ENCODE measurements around the gene PAPPA2. TPM values are rescaled to one million over a fixed set of nuclear protein-coding genes. Genes with fewer than 3 reads are reported as not detected.

Gene PAPPA2
- total and polyA plus RNA-seq, 2 of the 4 experiments (the other 2 are of a cell fraction), result 0.10 to 0.18 TPM

DNA sequence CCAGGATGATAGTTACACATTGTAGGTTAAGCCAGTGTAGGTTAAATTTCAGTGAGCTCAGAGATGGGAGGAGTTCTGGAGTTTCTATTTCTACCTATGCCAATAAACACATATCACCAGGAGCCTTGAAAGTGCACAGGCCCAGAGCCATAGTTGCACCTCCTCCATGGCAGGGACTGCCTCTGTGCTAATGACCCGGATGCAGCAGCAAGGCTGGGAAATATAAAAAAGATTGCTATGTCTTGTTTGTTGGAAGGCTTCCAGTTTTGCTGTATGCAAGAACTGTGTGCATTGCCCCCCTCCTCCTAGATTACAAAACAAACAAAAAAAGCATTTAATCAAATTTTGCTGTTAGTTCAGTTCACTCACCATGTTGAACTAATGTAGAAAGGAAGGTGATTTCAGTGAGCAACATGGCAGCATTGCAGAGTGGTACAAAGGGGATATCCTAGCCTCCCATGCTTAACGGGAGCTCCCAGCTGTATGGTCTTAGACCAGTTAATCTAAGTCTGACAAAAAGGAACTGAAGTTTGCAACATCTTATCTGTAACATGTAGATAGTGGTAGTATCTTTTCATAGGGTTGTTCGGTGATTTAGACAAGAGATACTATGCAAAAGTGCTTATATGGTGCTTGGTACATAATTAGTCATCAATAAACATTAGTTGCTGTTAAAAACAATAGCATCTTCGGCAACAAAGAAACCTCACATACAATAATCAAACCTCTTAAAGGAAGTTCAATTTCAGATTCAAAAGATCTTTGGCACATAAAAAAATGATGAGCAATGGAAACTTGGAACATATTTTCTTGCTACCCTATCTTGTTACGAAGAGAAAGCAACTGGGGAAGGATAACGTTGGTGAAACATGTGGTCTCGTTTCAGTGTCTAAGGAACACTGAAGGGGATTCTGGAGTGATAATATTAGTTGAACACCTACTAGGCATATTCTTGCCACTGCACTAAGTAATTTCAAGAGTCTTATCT, 392.1 kb downstream of the PAPPA2 start:
- Histone ChIP-seq H3K9me3 (ENCODE audit: control insufficient read depth, insufficient read depth, low read length) (no peaks in the 10 kb centered on the region), H3K9ac (ENCODE audit: low read depth, low read length) (no peak overlapping the region), H3K79me1 (ENCODE audit: low read depth in 1 of 2, low read length in 2 of 2) (no peaks in the 10 kb centered on the region), H3K27ac (ENCODE audit: insufficient read depth, low read length) (no peak overlapping the region), H3K4me2 (ENCODE audit: low read depth, low read length) (no peak overlapping the region), H4K5ac (ENCODE audit: low read depth, low read length) (no peak overlapping the region), H2AFZ (replicated peaks; ENCODE audit: low read length, poor library complexity) (no peak overlapping the region), H3K56ac (ENCODE audit: extremely low read depth, insufficient read depth, low read length) (no peak overlapping the region), H2BK15ac (ENCODE audit: low read depth, low read length) (no peak overlapping the region), H3K4ac (ENCODE audit: low read depth, low read length) (no peak overlapping the region), H3K4me1 (ENCODE audit: control insufficient read depth, insufficient read depth, low read length) (no peaks in the 10 kb centered on the region), H3K18ac (ENCODE audit: low read depth, low read length) (no peak overlapping the region), H4K8ac (ENCODE audit: low read depth in 2 of 2, low read length in 2 of 2) (no peak overlapping the region), H3K9me1 (ENCODE audit: insufficient read depth, low read length) (no peaks in the 10 kb centered on the region), H3K27me3 (ENCODE audit: control insufficient read depth, insufficient read depth, low read length) (no peaks in the 10 kb centered on the region), H2BK5ac (ENCODE audit: low read depth, low read length, poor library complexity, severe bottlenecking) (no peak overlapping the region), H3K14ac (replicated peaks; ENCODE audit: low read depth, low read length) (no peak overlapping the region), H4K20me1 (ENCODE audit: insufficient read depth, low read length) (no peaks in the 10 kb centered on the region), H2BK20ac (ENCODE audit: low read depth, low read length) (no peak overlapping the region), H3K23ac (ENCODE audit: low read depth, low read length) (no peak overlapping the region), H2BK120ac (ENCODE audit: low read depth, low read length) (no peak overlapping the region), H4K91ac (ENCODE audit: insufficient read depth, low read depth, low read length) (no peak overlapping the region), H2AK5ac (ENCODE audit: low read depth, low read length) (no peak overlapping the region), H3K4me3 (ENCODE audit: insufficient read depth, low read depth, low read length) (no peak overlapping the region), H3K36me3 (ENCODE audit: control insufficient read depth, insufficient read depth, low read length) (no peaks in the 10 kb centered on the region), H2AK9ac (replicated peaks; ENCODE audit: low read depth, low read length, poor library complexity) (no peak overlapping the region)
- WGBS, 2 experiments (ENCODE audit: extremely low coverage in 2 of 2, insufficient read length in 1 of 2), result 0% methylated on average over 1 of the region's 7 CpGs; no CpG with 5 or more reads in 1 of the 2 experiments
- ChIA-PET CTCF (no interaction called here), POLR2A (ENCODE audit: unreplicated experiment) (no interaction called here)
- dilution Hi-C loops (cut with HindIII; ENCODE audit: low sequenced_read_pairs, unreplicated experiment), result no loop called here
- no TSS peak for BruUV-seq (replicated peaks)
- in situ Hi-C loops (cut with MboI; ENCODE audit: low sequenced_read_pairs), result loop anchor here (25.0 kb wide), 1 partner anchor 1693 kb away; no protein-coding TSS in a partner anchor
- DNase-seq, result no peak
- TF ChIP-seq SMC3 (IDR thresholded peaks at IDR 0.05; ENCODE audit: low read depth, low read length) (no peak), RAD21 (IDR thresholded peaks at IDR 0.05; ENCODE audit: low read length) (no peak), RCOR1 (IDR thresholded peaks at IDR 0.05; ENCODE audit: insufficient replicate concordance, low read length) (no peak), CHD1 (IDR thresholded peaks at IDR 0.05; ENCODE audit: low read depth, low read length) (no peak), RFX5 (IDR thresholded peaks at IDR 0.05; ENCODE audit: low read depth, low read length) (no peak), CEBPB (IDR thresholded peaks at IDR 0.05; ENCODE audit: low read depth, low read length) (no peak), MAZ (IDR thresholded peaks at IDR 0.05; ENCODE audit: borderline replicate concordance, low read depth, low read length) (no peak), NFE2L2 (IDR thresholded peaks at IDR 0.05; ENCODE audit: low read depth, low read length) (no peak), BHLHE40 (IDR thresholded peaks at IDR 0.05; ENCODE audit: low read depth, low read length) (no peak), MAFK (IDR thresholded peaks at IDR 0.05; ENCODE audit: low read depth, low read length) (no peak)
- TF ChIP-seq, protein P1, sequence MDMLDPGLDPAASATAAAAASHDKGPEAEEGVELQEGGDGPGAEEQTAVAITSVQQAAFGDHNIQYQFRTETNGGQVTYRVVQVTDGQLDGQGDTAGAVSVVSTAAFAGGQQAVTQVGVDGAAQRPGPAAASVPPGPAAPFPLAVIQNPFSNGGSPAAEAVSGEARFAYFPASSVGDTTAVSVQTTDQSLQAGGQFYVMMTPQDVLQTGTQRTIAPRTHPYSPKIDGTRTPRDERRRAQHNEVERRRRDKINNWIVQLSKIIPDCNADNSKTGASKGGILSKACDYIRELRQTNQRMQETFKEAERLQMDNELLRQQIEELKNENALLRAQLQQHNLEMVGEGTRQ (IDR thresholded peaks at IDR 0.05; ENCODE audit: low read depth, low read length), result no peak
- TF ChIP-seq, protein P2, sequence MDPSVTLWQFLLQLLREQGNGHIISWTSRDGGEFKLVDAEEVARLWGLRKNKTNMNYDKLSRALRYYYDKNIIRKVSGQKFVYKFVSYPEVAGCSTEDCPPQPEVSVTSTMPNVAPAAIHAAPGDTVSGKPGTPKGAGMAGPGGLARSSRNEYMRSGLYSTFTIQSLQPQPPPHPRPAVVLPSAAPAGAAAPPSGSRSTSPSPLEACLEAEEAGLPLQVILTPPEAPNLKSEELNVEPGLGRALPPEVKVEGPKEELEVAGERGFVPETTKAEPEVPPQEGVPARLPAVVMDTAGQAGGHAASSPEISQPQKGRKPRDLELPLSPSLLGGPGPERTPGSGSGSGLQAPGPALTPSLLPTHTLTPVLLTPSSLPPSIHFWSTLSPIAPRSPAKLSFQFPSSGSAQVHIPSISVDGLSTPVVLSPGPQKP (IDR thresholded peaks at IDR 0.05; ENCODE audit: borderline replicate concordance, low read depth, low read length), result no peak
- intact Hi-C loops (cut with micrococcal nuclease), result no loop called here
- ATAC-seq (ENCODE audit: low read depth), result no peak
